ENCODE results near the gene XRCC2.

The XRCC2 gene

DNA sequence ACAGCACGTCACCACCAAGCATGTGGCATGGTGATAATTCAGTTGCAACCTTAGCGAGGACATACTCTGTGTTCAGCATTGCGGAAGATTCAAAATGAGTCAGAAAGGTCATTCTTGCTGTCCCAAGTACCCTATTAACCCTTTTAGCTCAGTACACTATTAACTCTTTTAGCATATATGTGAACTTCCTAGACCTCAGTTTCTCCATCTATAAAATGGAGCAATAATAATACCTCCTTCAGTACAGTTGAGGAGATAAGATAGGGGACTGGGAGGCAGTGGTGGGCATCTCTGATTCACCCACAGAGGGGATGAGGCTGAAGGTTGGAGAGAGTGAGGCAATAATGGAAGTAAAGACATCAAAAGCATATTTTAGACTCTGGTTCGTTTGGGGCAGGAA lies 67.3 kb downstream of the XRCC2 start:
- no peak for DNase-seq

DNA sequence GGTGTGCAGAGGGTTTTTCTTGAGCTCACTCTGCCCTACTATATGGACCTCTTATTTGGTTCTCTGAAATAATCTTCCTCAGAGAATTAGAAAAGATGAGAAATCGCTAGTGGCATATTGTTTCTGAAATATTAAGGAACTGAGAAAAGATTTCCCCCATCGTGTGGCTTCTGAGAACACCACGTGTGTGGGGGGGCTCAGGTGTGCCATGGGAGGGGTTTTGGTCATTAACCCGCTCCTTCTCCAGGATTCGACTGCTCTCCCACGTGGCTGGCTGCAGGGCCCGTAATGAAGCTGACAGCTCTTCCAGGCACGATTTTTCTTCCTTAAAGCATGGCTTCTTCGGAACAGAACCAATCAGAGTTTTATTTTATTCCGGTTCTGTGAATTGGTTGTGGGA lies 67.7 kb downstream of the XRCC2 start:
- DNase-seq = no peak

DNA sequence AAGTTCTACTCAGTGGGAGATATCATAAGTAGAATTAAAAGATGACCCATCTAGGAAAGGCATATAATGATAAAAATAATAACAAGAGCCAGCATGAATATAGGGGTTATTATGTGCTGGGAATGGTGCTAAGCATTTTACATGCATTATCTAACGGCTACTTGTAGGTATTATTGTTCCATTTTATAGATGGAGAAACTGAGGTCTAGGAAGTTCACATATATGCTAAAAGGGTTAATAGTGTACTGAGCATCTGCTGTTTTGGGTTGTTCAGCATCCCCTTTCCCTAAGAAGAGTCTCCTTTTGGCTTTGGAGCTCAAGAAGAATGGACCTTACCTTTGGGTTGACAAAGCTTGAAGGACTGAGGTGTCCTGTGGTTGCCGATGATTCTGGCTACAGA lies 68.9 kb downstream of the XRCC2 start:
- DNase-seq = no peak

DNA sequence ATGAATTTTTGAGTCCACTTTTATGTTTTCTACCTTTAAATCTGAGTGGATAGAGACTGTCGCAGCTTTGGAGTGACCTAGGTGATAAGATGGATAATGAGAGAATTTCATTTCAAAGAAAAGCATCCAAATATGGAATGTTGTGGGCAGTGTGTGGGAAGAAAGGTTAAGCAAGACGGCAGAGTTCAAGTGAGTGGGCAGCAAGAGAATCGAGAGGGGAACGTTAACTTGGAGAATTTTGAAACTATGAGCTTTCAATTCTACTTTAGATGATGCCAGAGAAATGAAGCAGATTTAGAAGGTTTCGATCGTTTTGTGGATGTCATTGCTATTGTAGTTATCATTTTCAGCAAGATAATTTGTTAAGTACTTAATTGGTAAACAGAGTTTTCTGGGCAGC lies 73.0 kb downstream of the XRCC2 start:
- no peak for DNase-seq

DNA sequence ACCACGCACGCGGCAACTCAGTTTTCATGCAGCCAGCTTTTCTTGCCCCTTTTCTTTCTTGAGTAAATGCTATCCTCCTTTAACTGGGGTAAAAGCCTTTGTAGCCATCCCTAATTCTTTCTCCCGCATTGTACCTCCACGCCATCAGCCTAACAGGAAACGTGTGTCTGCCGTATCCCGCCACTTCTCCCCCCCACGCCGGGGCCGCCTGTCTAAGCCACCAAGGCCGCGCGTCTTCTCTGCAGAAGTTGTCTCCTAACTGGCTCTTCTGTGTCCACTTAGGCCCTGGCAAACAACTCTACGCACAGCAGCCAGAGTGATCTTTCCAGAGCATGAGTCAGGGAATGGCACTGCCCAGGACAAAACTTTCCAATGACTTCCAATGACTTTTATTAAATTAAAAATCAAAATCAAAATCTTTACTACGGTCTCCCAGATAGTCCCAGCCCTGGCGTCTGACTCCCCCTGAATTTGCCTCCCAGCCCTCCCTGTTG lies 74.6 kb downstream of the XRCC2 start:
- no peak for DNase-seq

DNA sequence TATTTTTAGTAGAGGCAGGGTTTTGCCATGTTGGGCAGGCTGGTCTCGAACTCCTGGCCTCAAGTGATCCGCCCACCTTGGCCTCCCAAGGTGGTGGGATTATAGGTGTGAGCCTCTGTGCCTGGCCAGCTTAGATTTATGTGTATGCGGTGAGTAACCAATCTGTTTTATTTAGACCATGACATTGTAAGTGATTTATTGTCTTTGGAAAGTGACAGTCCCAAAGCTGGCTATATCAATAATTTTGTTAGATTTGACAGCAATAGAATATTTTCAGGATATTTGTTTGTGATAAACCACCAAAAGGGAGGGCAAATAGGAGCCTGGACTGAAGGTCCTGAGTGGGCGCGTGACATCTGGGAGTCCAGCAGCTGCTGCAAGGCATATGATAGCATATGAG lies 75.7 kb downstream of the XRCC2 start:
- no peak for DNase-seq

DNA sequence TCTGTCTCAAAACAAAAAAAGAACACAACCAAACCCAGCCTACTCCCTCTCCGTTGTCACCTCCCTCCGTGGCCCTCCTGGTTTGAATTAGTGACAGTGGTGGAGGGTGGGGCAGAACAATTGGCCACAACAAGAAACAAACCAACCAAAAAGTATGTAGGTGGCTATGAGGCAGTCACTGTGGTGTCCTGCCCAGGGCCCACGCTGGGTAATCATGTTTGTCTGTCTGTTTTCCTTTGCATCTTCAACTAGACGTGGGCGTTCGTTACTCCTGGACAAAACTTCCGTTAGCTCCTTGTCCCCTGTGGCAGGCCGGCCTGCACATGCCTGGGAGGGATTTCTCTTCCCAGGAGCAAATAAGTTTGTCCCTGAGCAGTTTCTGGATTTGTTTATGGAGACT lies 78.4 kb downstream of the XRCC2 start:
- no peak for DNase-seq

DNA sequence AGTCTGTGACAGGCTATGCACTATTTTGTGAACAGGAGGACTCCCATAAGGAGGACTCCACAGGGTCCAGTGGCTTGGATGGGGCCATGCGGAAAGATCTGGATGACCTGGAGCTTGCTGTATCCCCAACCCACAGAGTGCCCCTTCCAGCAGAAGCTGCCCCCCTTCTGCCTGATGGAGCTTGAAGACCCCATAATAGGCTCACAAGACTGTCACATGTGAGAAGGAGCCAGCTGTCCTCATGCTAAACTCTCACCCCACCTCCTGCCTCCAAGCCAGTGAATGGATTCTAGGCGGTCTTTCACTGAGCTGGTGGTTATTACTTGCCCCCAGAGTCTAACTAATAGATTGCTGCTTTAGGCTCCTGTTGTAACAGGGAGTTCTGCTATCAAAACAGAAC lies 79.1 kb downstream of the XRCC2 start:
- no peak for DNase-seq
